ENCODE data around the gene SCPEP1.

- TF ChIP-seq CTCF (IDR thresholded peaks at IDR 0.05) (no peak), POLR2A (IDR thresholded peaks at IDR 0.05) (no peak)
These were observed 59.5 kb downstream of the SCPEP1 start for GRCh38 chr17:57037411-57037810.
